Body of pancreas (tissue), 4 donors: ENCODE data around the gene OPN1LW.

Experiments used
- POLR2A ChIP-seq, 3 donors: fragments of 450-650 bp; IDR thresholded peaks; one replicate each; pipeline ENCODE4 v1.6.1; 2016; ENCODE audit warnings: antibody characterized with exemption in 3 of 3, mild to moderate bottlenecking in 2 of 3
- TF ChIP-seq, protein P1 (sequence below), 7 experiments: fragments of 450-650 bp in 4 of 7; fragments of 200-600 bp in 3 of 7; sonication (generic) in 3 of 7; IDR thresholded peaks; one replicate each; pipeline ENCODE4 v1.5.1; 2016 to 2019; ENCODE audit warnings: antibody characterized with exemption in 7 of 7

GRCh38 chrX:154125391-154126040 lies 18.5 kb upstream of the OPN1LW start:
- TF ChIP-seq POLR2A (IDR thresholded peaks at IDR 0.05) = no peak
- TF ChIP-seq, protein P1, sequence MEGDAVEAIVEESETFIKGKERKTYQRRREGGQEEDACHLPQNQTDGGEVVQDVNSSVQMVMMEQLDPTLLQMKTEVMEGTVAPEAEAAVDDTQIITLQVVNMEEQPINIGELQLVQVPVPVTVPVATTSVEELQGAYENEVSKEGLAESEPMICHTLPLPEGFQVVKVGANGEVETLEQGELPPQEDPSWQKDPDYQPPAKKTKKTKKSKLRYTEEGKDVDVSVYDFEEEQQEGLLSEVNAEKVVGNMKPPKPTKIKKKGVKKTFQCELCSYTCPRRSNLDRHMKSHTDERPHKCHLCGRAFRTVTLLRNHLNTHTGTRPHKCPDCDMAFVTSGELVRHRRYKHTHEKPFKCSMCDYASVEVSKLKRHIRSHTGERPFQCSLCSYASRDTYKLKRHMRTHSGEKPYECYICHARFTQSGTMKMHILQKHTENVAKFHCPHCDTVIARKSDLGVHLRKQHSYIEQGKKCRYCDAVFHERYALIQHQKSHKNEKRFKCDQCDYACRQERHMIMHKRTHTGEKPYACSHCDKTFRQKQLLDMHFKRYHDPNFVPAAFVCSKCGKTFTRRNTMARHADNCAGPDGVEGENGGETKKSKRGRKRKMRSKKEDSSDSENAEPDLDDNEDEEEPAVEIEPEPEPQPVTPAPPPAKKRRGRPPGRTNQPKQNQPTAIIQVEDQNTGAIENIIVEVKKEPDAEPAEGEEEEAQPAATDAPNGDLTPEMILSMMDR (IDR thresholded peaks at IDR 0.05) = no peak
